Muscle layer of duodenum (tissue), 2 donors: ENCODE data around the gene EPS8L1.

Source experiments
- H3K27ac ChIP-seq: one replicate; pipeline ENCODE4 v1.7.0; 2013; ENCODE audit warnings: mild to moderate bottlenecking, low read length
- H3K27me3 ChIP-seq: one replicate; pipeline ENCODE4 v1.7.0; 2013; ENCODE audit warnings: low read depth, mild to moderate bottlenecking, control low read depth, low read length
- H3K36me3 ChIP-seq, 2 donors: one replicate each; pipeline ENCODE4 v1.7.0; 2013; ENCODE audit warnings: low read length in 2 of 2, control low read depth in 1 of 2, mild to moderate bottlenecking in 1 of 2; ENCODE audit not compliant: insufficient read depth in 2 of 2, control insufficient read depth in 1 of 2
- H3K4me1 ChIP-seq, 2 donors: one replicate each; pipeline ENCODE4 v1.7.0; 2013; ENCODE audit warnings: low read length in 2 of 2, mild to moderate bottlenecking in 2 of 2, control low read depth in 1 of 2, moderate library complexity in 1 of 2; ENCODE audit not compliant: insufficient read depth in 2 of 2, control insufficient read depth in 1 of 2
- H3K4me3 ChIP-seq, 2 donors: one replicate each; pipeline ENCODE4 v1.7.0; 2013; ENCODE audit warnings: low read length in 2 of 2, low read depth in 1 of 2, mild to moderate bottlenecking in 1 of 2
- H3K9me3 ChIP-seq, 2 donors: one replicate each; pipeline ENCODE4 v1.7.0; 2013; ENCODE audit warnings: low read length in 2 of 2, control low read depth in 1 of 2, mild to moderate bottlenecking in 1 of 2; ENCODE audit not compliant: control insufficient read depth in 1 of 2
- donor health status: healthy.

EPS8L1 gene

DNA sequence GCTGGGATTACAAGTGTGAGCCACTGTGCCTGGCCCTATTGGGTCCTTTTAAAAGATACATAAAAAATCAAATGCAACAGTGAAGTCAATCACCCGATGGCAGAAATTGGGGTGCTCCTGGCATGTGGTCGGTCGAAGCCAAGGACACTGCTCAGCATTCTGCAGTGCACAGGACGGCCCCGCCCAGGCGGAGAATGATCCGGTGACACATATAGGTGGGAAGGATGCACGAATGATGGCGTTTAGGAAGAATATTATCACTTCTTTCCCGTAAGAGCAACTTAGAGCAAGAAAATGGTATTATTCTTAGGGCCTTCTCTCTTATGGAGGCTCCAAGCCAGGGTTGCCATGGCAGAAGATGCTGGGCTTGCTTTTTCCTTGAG, 34.4 kb upstream of the EPS8L1 start:
- Histone ChIP-seq H3K36me3 (peaks cover 6 to 32% of the 10 kb centered on the region in 2 donors), H3K4me3 (no peak overlapping the region), H3K9me3 (no peaks in the 10 kb centered on the region), H3K4me1 (no peaks in the 10 kb centered on the region), H3K27me3 (no peaks in the 10 kb centered on the region), H3K27ac (no peak overlapping the region)

DNA sequence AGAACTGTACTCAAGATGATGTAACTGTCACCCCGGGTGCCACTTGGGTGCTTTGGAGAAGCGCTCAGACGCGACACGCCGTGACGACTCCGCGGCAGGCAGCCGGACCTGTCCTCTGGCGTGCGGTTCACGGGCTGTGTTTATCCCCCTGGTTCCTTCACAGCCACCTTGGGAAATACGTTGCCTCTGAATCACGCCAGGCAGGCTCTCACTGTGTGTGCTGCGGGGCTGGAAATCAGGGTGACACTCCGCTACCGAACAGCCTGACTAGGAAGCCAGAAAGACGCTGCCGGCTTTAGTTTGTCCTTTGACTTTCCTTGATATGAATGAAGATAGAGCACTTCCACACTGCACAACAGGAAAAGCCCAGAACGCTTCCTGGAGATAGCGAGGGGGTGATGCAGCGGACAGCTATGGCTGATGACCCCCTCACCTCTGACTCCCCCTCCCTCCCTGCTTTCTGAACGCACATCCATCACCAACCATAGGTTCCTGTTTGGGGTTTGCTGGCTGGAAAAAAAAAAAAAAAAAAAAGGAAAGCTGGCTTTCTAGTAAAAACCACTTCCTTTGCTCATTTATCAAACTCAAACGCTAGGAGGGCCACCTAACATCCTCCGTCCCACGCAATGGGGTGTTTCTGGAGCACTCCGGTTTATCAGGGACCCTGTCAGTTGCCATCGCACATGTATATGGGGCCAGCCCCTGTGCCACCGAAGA, 33.9 kb upstream of the EPS8L1 start:
- Histone ChIP-seq H3K9me3 (no peaks in the 10 kb centered on the region), H3K4me1 (no peaks in the 10 kb centered on the region), H3K4me3 (no peak overlapping the region), H3K27me3 (no peaks in the 10 kb centered on the region), H3K36me3 (peaks cover 7 to 36% of the 10 kb centered on the region in 2 donors), H3K27ac (no peak overlapping the region)

DNA sequence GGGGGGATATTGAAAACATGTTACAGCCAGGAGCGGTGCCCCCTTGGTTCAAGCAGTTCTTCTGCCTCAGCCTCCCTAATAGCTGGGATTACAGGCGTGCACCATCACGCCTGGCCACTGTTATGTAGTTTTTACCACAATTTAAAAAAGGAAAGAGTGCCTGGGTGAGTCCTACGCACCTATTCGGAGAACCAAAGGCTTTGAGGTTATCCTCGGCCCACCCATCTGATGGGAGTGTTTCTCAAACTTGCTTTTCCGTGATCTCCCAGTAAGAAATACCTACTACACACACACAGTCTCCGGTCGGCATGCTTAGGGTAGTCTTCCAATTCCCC, 33.4 kb upstream of the EPS8L1 start:
- no peaks in the 10 kb centered on the region for H3K4me1 ChIP-seq
- no peaks in the 10 kb centered on the region for H3K27me3 ChIP-seq
- H3K9me3 ChIP-seq = no peaks in the 10 kb centered on the region
- H3K4me3 ChIP-seq = no peak overlapping the region
- peaks cover 12 to 42% of the 10 kb centered on the region in 2 donors for H3K36me3 ChIP-seq
- H3K27ac ChIP-seq = no peak overlapping the region

DNA sequence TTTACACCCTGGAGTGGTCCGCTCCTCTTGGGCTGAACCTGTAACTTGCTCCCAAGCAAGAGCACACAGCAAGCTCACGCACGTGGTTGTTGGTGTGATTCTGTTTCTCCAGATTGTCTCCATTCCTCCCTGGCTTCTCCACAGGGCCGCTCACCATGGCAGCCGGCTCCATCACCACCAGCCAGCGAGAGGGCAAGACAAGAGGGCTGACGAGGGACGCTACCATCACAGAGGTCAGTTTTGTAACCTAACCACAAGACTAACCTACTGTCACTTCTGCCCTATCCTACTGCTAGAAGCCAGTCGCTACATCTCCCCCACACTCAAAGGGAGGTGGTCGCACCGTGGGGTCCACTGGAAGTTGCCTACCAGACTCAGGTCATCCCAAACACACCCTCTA, 33.0 kb upstream of the EPS8L1 start:
- H3K27me3 ChIP-seq = no peaks in the 10 kb centered on the region
- no peak overlapping the region for H3K27ac ChIP-seq
- peaks cover 15 to 45% of the 10 kb centered on the region in 2 donors for H3K36me3 ChIP-seq
- H3K4me3 ChIP-seq = no peak overlapping the region
- no peaks in the 10 kb centered on the region for H3K4me1 ChIP-seq
- H3K9me3 ChIP-seq = no peaks in the 10 kb centered on the region

DNA sequence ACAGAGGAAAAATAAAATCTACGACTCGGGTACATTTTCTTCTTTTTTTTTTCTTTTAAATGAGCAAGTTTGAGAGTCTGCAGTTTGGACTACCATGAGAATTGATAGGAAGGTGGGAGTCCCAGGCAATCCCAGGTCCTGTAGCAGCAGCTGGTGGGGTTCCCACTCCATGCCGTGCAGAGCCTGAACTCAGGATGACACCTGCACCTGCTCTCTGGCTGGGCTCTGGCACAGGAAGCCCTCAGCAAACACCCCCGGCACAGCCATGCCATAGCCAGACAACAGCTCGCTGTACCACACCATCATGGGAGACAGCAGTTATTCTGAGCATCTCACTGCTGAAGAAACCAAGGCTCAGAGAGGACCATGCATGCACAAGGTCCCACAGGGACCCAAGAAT, 31.4 kb upstream of the EPS8L1 start:
- Histone ChIP-seq H3K27me3 (no peaks in the 10 kb centered on the region), H3K36me3 (peaks cover 27 to 60% of the 10 kb centered on the region in 2 donors), H3K4me1 (no peaks in the 10 kb centered on the region), H3K27ac (no peak overlapping the region), H3K4me3 (no peak overlapping the region), H3K9me3 (no peaks in the 10 kb centered on the region)

DNA sequence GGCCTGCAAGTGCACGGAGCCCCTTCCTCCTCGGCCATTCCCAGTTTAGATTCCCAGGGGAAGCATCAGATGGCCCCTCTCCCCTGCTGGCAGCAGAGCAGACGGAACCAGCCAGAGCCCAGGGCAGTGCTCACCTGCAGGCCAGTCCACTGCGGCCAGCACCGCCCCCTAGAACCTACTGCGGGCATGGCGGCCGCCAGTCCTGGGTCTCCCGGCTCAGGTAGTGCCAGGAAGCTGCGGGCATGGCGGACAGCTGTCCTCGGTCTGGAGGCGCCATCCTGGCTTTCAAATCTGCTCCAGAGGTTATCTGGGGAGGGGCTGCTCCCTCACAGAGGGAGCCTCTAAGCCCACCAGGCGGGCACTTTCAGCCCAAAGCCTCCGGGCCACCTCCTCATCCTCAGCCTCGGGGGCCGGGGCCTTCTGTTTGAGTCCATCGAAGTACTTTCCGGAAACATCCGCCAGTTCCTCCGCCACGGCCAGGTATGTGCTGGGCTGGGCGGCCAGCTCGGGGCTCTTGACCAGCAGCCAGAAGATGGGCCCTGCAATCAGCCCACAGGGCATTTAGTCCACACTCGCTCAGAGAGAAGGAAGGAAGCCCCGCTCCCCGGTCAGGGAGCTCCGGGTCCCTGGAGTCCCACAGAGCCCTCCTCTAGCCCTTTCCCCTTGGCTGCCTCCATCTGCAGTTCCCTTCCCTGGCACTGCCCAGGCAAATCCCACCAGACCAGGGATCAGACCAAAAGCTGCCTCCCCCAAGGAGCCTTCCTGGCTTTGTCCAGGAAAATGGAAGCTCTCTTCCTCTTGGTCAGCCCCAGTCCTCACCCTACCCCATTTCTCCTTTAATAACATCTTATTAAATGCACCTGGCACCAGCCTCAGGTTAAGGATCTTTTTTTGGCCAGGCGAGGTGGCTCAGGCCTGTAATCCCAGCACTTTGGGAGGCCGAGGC, 30.6 kb upstream of the EPS8L1 start:
- H3K4me1 ChIP-seq = no peaks in the 10 kb centered on the region
- no peak overlapping the region for H3K4me3 ChIP-seq
- H3K27me3 ChIP-seq = no peaks in the 10 kb centered on the region
- H3K9me3 ChIP-seq = no peaks in the 10 kb centered on the region
- H3K36me3 ChIP-seq = peaks cover 27 to 61% of the 10 kb centered on the region in 2 donors
- no peak overlapping the region for H3K27ac ChIP-seq

DNA sequence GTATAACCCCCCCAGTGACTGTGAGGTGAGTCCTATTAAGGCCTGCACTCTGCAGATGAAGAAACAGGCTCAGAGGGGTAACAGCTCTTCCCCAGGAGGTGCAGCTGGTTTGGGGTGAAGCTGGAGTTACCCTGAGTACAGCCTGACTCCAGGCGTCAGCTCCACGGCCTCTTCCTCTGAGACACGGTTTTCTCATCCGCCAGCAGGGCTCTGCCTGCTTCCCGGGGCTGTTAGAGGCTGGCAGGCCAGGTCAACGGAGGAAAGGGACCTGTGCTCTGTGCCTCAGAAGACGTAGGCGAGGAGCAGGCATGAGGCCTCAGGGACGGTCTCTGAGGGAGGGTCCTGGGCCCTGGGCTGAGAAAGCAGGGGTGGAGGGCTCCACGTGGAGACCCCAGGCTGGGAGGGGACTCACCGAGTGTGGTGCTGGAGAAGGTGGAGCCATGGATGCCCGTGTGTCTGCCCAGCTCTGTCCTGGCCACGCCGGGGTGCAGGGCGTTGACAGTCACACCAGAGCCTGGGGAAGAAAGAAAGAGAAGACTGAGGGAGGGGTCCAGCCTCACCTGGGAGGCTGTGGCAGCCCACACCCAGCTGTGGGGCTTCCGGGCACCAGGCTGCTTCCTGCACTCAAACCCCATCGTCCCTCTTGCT, 28.6 kb upstream of the EPS8L1 start:
- Histone ChIP-seq H3K9me3 (no peaks in the 10 kb centered on the region), H3K36me3 (peaks cover 27 to 80% of the 10 kb centered on the region in 2 donors), H3K4me3 (no peak overlapping the region), H3K27ac (no peak overlapping the region), H3K27me3 (no peaks in the 10 kb centered on the region), H3K4me1 (no peaks in the 10 kb centered on the region)

DNA sequence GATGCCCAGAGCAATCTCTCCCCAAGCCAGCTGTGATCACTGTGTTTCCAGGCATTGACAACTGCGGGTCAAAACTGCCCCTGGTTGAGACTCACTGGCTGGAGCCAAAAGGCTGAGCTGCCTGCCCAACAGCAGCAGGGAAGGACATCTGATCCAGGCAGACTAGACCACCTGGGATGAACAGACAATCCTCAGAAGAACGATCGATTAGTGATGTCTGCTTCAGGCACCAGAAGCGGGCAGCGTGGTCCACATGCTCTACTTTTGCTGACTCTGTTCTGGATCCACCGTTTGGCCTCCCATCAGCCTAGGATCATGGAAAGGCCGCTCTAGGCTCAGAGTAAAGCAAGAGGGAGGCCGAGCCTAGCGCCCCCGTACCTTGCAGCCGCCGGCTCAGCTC, 27.7 kb upstream of the EPS8L1 start:
- H3K27ac ChIP-seq = no peak overlapping the region
- H3K9me3 ChIP-seq = no peaks in the 10 kb centered on the region
- H3K4me1 ChIP-seq = no peaks in the 10 kb centered on the region
- no peaks in the 10 kb centered on the region for H3K27me3 ChIP-seq
- peaks cover 27 to 77% of the 10 kb centered on the region in 2 donors for H3K36me3 ChIP-seq
- H3K4me3 ChIP-seq = no peak overlapping the region

DNA sequence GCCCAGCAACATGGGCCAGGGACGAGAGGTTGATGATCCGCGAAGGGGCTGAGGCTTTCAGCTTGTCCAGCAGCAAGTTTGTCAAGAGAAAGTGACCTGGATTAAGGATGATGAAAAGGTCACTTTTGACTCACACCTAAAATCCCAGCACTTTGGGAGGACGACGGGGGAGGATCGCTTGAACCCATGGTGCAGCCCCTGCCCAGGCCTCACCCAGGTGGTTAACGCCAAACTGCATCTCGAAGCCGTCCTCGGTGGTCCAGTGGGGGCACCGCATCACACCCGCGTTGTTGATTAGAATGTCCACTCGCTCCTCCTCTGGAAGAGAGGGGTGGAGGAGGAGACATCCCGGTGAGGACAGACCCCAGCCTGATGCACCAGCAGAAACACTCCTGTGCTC, 27.2 kb upstream of the EPS8L1 start:
- Histone ChIP-seq H3K27me3 (no peaks in the 10 kb centered on the region), H3K27ac (no peak overlapping the region), H3K4me3 (no peak overlapping the region), H3K36me3 (peaks cover 27 to 73% of the 10 kb centered on the region in 2 donors), H3K9me3 (no peaks in the 10 kb centered on the region), H3K4me1 (no peaks in the 10 kb centered on the region)

DNA sequence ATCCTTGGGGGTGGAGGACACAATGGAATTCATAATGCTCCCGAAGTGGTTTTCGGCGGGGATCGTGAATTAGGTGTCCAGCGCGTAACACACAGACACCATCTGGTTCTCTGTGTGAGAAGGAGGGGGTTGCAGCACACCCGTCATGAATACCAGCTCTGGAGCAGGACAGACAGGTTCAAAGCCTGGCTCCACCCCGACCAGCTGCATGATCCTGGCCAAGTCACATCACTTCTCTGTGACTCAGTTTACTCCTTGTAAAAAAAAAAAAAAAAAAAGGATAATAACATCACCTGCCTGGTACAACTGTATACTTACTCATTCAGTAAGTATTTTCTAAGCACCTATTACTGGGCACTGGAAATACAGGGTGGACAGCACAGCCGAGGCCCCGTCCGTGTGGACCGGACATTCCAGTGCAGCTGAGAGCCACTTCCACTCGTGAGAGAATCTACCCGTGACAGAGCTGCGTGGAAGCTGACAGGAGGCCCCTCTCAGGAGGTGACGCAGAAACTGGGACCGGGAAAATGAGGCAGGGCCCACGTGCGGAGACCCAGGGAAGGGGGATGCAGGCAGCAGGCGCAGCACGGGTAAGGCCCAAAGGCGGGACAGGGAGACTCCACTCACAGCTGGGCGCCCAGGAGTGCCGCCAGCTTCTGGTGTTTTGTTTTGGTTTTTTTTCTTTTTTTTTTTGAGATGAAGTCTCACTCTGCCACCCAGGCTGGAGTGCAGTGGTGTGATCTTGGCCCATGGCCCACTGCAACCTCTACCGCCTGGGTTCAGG, 24.7 kb upstream of the EPS8L1 start:
- Histone ChIP-seq H3K27me3 (no peaks in the 10 kb centered on the region), H3K9me3 (no peaks in the 10 kb centered on the region), H3K36me3 (peaks cover 27 to 76% of the 10 kb centered on the region in 2 donors)

DNA sequence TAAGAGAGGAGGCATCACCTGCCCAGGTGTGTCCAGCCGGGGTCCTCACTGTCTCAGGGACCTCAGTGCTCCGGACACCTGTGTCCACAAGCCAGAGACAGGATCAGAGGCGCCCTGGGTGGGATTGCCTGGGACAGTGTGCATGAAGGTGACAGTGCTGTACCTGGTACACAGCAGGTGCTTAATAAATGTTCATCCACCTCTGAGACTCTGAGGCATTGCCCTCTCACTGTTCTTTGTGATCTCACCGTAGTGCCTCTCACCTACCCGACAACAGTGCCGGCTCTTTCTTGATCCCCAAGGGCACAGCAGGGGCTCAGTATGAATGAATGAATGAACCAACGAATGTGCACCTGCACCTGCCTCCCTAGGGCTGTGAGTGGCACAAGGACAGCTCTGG, 21.9 kb upstream of the EPS8L1 start:
- Histone ChIP-seq H3K36me3 (peaks cover 12 to 70% of the 10 kb centered on the region in 2 donors), H3K4me3 (no peak overlapping the region), H3K4me1 (no peaks in the 10 kb centered on the region)

More for the DNA sequence above, 24.7 kb upstream of the EPS8L1 start:
- H3K27ac ChIP-seq = no peak overlapping the region
- no peaks in the 10 kb centered on the region for H3K4me1 ChIP-seq
- H3K4me3 ChIP-seq = no peak overlapping the region

More for the DNA sequence above, 21.9 kb upstream of the EPS8L1 start:
- no peaks in the 10 kb centered on the region for H3K27me3 ChIP-seq
- no peak overlapping the region for H3K27ac ChIP-seq
- H3K9me3 ChIP-seq = peaks cover 0 to 2% of the 10 kb centered on the region in 2 donors
